Gastrocnemius medialis (tissue), 4 donors: ENCODE results near the gene B4GALT6.

Experiments
- CTCF ChIP-seq, 5 experiments: fragments of 450-650 bp in 3 of 5; fragments of 200-600 bp in 2 of 5; sonication (generic) in 2 of 5; IDR thresholded peaks in 4 of 5; conservative IDR thresholded peaks in 1 of 5; 1 replicate in 4 of 5; 2 replicates in 1 of 5; pipeline ENCODE4 v1.5.1; 2016 to 2019; ENCODE audit warnings: antibody characterized with exemption in 5 of 5, mild to moderate bottlenecking in 3 of 5, moderate library complexity in 3 of 5
- POLR2A ChIP-seq, 2 donors: fragments of 450-650 bp; IDR thresholded peaks; one replicate each; pipeline ENCODE4 v1.6.1; 2017; ENCODE audit warnings: antibody characterized with exemption in 2 of 2, mild to moderate bottlenecking in 2 of 2, moderate library complexity in 2 of 2

- TF ChIP-seq CTCF (IDR thresholded peaks at IDR 0.05 in 4 of 5, conservative IDR thresholded peaks at IDR 0.05 in 1 of 5) (no peak), POLR2A (IDR thresholded peaks at IDR 0.05) (no peak)
Measured at GRCh38 chr18:31723990-31724711, 39.8 kb upstream of the B4GALT6 start.
